Astrocyte (in vitro differentiated cells and primary cell): Measurements from ENCODE around the gene PTPRT. TPM values are rescaled to one million over a fixed set of nuclear protein-coding genes. Genes with fewer than 3 reads are reported as not detected.

Source experiments
- DNase-seq: peaks from one replicate; pipeline ENCODE4 v3.0.0-alpha.2; 2010; ENCODE audit warnings: low read depth
- FAIRE-seq: peaks from 2 replicates; lab custom pipeline; 2011; peaks lifted over from hg19 to GRCh38; lab: Jason Lieb, UNC
- H2AFZ ChIP-seq: 2 replicates; pipeline ENCODE4 v1.6.0; 2012; ENCODE audit warnings: low read depth, low read length, inconsistent platforms
- H3K27ac ChIP-seq: 2 replicates; pipeline ENCODE4 v1.5.1; 2011; ENCODE audit warnings: low read depth, low read length, inconsistent platforms
- H3K27me3 ChIP-seq: 2 replicates; pipeline ENCODE4 v1.6.0; 2011; ENCODE audit warnings: low read length, inconsistent platforms; ENCODE audit not compliant: insufficient read depth
- H3K36me3 ChIP-seq: 2 replicates; pipeline ENCODE4 v1.5.1; 2011; ENCODE audit warnings: low read length, inconsistent platforms; ENCODE audit not compliant: insufficient read depth
- H3K4me1 ChIP-seq: 2 replicates; pipeline ENCODE4 v1.5.1; 2011; ENCODE audit warnings: low read length, inconsistent platforms; ENCODE audit not compliant: insufficient read depth
- H3K4me2 ChIP-seq: 2 replicates; pipeline ENCODE4 v1.6.0; 2012; ENCODE audit warnings: low read length, inconsistent platforms
- H3K4me3 ChIP-seq: 2 replicates; pipeline ENCODE4 v1.5.1; 2011; ENCODE audit warnings: low read depth, mild to moderate bottlenecking, low read length, inconsistent platforms; ENCODE audit not compliant: insufficient read depth
- H3K79me2 ChIP-seq: 2 replicates; pipeline ENCODE4 v1.6.0; 2012; ENCODE audit warnings: mild to moderate bottlenecking, low read length, inconsistent platforms; ENCODE audit not compliant: insufficient read depth
- H3K9ac ChIP-seq: 2 replicates; pipeline ENCODE4 v1.6.0; 2012; ENCODE audit warnings: mild to moderate bottlenecking, low read length, inconsistent platforms
- H3K9me3 ChIP-seq: 2 replicates; pipeline ENCODE4 v1.5.1; 2012; ENCODE audit warnings: low read depth, mild to moderate bottlenecking, low read length, inconsistent platforms; ENCODE audit not compliant: insufficient read depth
- H4K20me1 ChIP-seq: 2 replicates; pipeline ENCODE4 v1.6.0; 2012; ENCODE audit warnings: low read length, inconsistent platforms; ENCODE audit not compliant: insufficient read depth
- H3K27ac Mint-ChIP-seq: one replicate; pipeline ENCODE4 v1.8.0; 2021; ENCODE audit warnings: mild to moderate bottlenecking, mixed read lengths; ENCODE audit not compliant: unreplicated experiment
- H3K27me3 Mint-ChIP-seq: one replicate; pipeline ENCODE4 v1.8.0; 2021; ENCODE audit warnings: low read depth, mixed read lengths; ENCODE audit not compliant: unreplicated experiment
- H3K36me3 Mint-ChIP-seq: one replicate; pipeline ENCODE4 v1.8.0; 2021; ENCODE audit warnings: low read depth, mixed read lengths; ENCODE audit not compliant: unreplicated experiment
- H3K4me1 Mint-ChIP-seq: one replicate; pipeline ENCODE4 v1.8.0; 2021; ENCODE audit warnings: low read depth, mixed read lengths; ENCODE audit not compliant: unreplicated experiment
- H3K4me3 Mint-ChIP-seq: one replicate; pipeline ENCODE4 v1.8.0; 2021; ENCODE audit warnings: mild to moderate bottlenecking, moderate library complexity, mixed read lengths; ENCODE audit not compliant: unreplicated experiment
- H3K9me3 Mint-ChIP-seq: one replicate; pipeline ENCODE4 v1.8.0; 2021; ENCODE audit warnings: mild to moderate bottlenecking, mixed read lengths; ENCODE audit not compliant: unreplicated experiment
- EZH2 ChIP-seq: IDR thresholded peaks from 2 replicates; pipeline ENCODE4 v1.6.1; 2012; ENCODE audit warnings: mild to moderate bottlenecking, low read length, inconsistent platforms; ENCODE audit not compliant: insufficient read depth
- total RNA-seq: library from RNA; stranded (reverse); gene quantifications from 2 replicates; pipeline ENCODE4 v1.2.1, GENCODE V29; 2021
- TF ChIP-seq, protein P1 (sequence below): IDR thresholded peaks from 2 replicates; pipeline ENCODE4 v1.5.1; 2011; ENCODE audit warnings: low read depth, mild to moderate bottlenecking, inconsistent platforms, low read length, moderate library complexity; ENCODE audit not compliant: insufficient read depth

The PTPRT gene
- total RNA-seq, 1 donor from 2014 or later: 0.25 TPM

DNA sequence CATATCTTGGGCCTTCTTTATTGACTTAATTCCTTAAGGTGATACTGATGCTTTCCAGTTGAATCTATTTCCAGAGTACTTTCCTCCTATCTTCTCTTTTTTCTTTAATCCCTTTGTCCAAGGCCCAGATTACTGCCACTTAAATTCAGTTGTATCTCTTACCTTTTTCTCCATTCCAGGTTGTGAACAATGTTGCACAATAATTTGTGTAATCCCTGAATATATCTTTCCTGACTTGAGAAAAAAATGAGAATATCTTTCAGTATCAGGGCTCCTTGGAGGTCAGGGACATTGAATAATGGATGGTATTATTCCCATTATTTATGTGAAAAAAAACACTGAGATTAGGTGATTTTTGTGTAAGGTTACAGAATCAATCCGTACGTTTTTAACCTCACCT lies 683.3 kb downstream of the PTPRT start:
- no peaks in the 10 kb centered on the region for H3K4me1 ChIP-seq
- TF ChIP-seq, protein P1, sequence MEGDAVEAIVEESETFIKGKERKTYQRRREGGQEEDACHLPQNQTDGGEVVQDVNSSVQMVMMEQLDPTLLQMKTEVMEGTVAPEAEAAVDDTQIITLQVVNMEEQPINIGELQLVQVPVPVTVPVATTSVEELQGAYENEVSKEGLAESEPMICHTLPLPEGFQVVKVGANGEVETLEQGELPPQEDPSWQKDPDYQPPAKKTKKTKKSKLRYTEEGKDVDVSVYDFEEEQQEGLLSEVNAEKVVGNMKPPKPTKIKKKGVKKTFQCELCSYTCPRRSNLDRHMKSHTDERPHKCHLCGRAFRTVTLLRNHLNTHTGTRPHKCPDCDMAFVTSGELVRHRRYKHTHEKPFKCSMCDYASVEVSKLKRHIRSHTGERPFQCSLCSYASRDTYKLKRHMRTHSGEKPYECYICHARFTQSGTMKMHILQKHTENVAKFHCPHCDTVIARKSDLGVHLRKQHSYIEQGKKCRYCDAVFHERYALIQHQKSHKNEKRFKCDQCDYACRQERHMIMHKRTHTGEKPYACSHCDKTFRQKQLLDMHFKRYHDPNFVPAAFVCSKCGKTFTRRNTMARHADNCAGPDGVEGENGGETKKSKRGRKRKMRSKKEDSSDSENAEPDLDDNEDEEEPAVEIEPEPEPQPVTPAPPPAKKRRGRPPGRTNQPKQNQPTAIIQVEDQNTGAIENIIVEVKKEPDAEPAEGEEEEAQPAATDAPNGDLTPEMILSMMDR: no peak
- TF ChIP-seq EZH2: no peak
- FAIRE-seq: no peak
- Mint-ChIP-seq H3K27ac (no peak overlapping the region), H3K4me3 (no peak overlapping the region), H3K36me3 (no peaks in the 10 kb centered on the region), H3K9me3 (no peaks in the 10 kb centered on the region), H3K27me3 (no peaks in the 10 kb centered on the region), H3K4me1 (no peaks in the 10 kb centered on the region)
- H4K20me1 ChIP-seq: no peaks in the 10 kb centered on the region
- no peak for DNase-seq
- no peak overlapping the region for H3K4me2 ChIP-seq
- no peaks in the 10 kb centered on the region for H3K79me2 ChIP-seq
- H3K36me3 ChIP-seq: no peaks in the 10 kb centered on the region
- H3K9ac ChIP-seq: no peak overlapping the region
- no peak overlapping the region for H3K4me3 ChIP-seq
- no peaks in the 10 kb centered on the region for H3K9me3 ChIP-seq
- no peak overlapping the region for H3K27ac ChIP-seq
- no peaks in the 10 kb centered on the region for H3K27me3 ChIP-seq
- H2AFZ ChIP-seq: no peak overlapping the region

DNA sequence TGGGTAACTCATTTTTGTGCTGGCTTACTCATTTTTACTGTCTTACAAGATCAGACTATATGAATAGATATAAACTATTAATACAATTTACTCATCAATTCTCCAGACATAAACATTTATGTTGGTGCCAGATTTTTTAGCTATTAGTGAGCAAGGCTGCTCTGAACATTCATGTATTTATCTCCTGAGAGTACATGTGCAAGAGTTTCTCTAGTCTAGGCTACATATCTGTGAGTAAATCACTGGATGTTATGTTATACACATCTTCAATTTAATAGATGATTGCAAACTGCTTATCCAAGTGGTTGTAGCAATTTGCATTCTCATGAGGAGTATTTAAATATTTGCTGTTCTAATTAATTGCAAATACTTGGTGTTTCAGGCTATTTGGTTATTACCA lies 687.1 kb downstream of the PTPRT start:
- Histone ChIP-seq H3K9me3 (no peaks in the 10 kb centered on the region), H3K9ac (no peak overlapping the region), H3K27me3 (no peaks in the 10 kb centered on the region), H3K79me2 (no peaks in the 10 kb centered on the region), H3K4me3 (no peak overlapping the region), H3K4me2 (no peak overlapping the region), H3K4me1 (no peaks in the 10 kb centered on the region), H4K20me1 (no peaks in the 10 kb centered on the region), H2AFZ (no peak overlapping the region), H3K36me3 (no peaks in the 10 kb centered on the region), H3K27ac (no peak overlapping the region)
- DNase-seq: no peak
- TF ChIP-seq, protein P1: no peak
- TF ChIP-seq EZH2: no peak
- Mint-ChIP-seq H3K9me3 (no peaks in the 10 kb centered on the region), H3K27ac (no peak overlapping the region), H3K4me3 (no peak overlapping the region), H3K36me3 (no peaks in the 10 kb centered on the region), H3K27me3 (no peaks in the 10 kb centered on the region), H3K4me1 (no peaks in the 10 kb centered on the region)
- FAIRE-seq: no peak

DNA sequence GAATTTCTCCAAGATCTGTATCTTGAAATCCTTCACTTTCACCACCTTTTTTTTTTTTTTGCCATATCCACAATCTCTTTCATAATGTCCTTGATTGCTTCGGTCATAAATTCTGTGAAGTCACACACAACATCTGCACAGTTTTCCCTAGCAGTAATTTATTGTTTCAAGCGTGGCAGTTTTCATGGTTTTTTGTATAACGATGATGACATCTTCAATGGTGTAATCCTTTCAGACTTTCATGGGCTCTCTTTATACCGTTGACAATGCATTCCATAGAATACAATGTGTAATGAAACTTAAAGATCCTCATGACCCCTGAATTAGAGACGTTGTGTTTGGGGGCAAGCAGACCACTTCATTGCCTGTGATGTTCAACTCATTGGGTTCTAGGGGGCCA lies 693.1 kb downstream of the PTPRT start:
- peaks cover 2% of the 10 kb centered on the region for H3K9me3 Mint-ChIP-seq
- FAIRE-seq: no peak
- no peaks in the 10 kb centered on the region for H3K36me3 Mint-ChIP-seq

More for the DNA sequence above, 693.1 kb downstream of the PTPRT start:
- H3K27ac Mint-ChIP-seq: no peak overlapping the region
- H3K4me3 ChIP-seq: no peak overlapping the region
- no peaks in the 10 kb centered on the region for H4K20me1 ChIP-seq
- no peak overlapping the region for H3K4me2 ChIP-seq
- H3K27me3 ChIP-seq: no peaks in the 10 kb centered on the region
- H3K27ac ChIP-seq: no peak overlapping the region
- H3K4me1 Mint-ChIP-seq: no peaks in the 10 kb centered on the region
- no peak for DNase-seq
- no peak overlapping the region for H3K9ac ChIP-seq
- H3K9me3 ChIP-seq: no peaks in the 10 kb centered on the region
- H3K4me1 ChIP-seq: no peaks in the 10 kb centered on the region
- no peaks in the 10 kb centered on the region for H3K27me3 Mint-ChIP-seq
- no peak overlapping the region for H3K4me3 Mint-ChIP-seq
- no peak overlapping the region for H2AFZ ChIP-seq
- no peaks in the 10 kb centered on the region for H3K79me2 ChIP-seq
- no peak for TF ChIP-seq EZH2
- TF ChIP-seq, protein P1: no peak
- H3K36me3 ChIP-seq: no peaks in the 10 kb centered on the region
